Astrocyte of the cerebellum (primary cell): Measurements from ENCODE around the gene RPS3.
A peak's percentile ranks its signal among the peaks of the same experiment; 100 is the strongest.

Experiments used
- DNase-seq: peaks from one replicate; pipeline ENCODE4 v3.0.0-alpha.2; 2011; ENCODE audit warnings: low read depth
- H3K4me3 ChIP-seq: 2 replicates; pipeline ENCODE4 v1.5.1; 2011; ENCODE audit warnings: mild to moderate bottlenecking, low read depth, low read length, moderate library complexity
- in situ Hi-C: cut with HindIII; loops from 2 replicates; pipeline ENCODE4 v1.10.0; 2017; ENCODE audit warnings: low sequenced_read_pairs
- TF ChIP-seq, protein P1 (sequence below): IDR thresholded peaks from 2 replicates; pipeline ENCODE4 v1.5.1; 2012; ENCODE audit warnings: low read length, low read depth, moderate library complexity, mild to moderate bottlenecking; ENCODE audit errors: missing control alignments

RPS3 gene

DNA sequence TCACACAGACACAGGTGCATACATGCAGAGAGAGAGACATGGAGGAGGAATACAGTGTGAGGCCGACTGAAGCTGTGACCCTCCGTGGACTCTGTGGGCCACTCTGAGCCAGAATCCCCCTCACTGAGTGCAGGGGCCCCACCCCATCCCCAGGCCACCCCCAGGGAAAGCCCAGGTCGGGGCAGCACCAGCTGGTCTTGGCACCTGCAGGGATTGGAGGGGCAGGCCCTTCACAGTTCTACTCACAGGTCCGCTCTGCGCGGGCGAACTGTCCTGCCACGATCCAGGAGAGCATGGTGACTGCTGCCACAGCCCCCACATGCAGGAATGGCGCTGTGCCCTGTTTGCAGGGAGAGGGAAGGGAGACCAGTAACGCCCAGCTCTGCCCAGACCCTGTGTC, 50.0 kb downstream of the RPS3 start:
- no peak overlapping the region for H3K4me3 ChIP-seq
- TF ChIP-seq, protein P1, sequence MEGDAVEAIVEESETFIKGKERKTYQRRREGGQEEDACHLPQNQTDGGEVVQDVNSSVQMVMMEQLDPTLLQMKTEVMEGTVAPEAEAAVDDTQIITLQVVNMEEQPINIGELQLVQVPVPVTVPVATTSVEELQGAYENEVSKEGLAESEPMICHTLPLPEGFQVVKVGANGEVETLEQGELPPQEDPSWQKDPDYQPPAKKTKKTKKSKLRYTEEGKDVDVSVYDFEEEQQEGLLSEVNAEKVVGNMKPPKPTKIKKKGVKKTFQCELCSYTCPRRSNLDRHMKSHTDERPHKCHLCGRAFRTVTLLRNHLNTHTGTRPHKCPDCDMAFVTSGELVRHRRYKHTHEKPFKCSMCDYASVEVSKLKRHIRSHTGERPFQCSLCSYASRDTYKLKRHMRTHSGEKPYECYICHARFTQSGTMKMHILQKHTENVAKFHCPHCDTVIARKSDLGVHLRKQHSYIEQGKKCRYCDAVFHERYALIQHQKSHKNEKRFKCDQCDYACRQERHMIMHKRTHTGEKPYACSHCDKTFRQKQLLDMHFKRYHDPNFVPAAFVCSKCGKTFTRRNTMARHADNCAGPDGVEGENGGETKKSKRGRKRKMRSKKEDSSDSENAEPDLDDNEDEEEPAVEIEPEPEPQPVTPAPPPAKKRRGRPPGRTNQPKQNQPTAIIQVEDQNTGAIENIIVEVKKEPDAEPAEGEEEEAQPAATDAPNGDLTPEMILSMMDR: no peak
- no peak for DNase-seq
- in situ Hi-C loops: no loop called here

- TF ChIP-seq, protein P1: no peak
- in situ Hi-C loops: no loop called here
- no peak overlapping the region for H3K4me3 ChIP-seq
- DNase-seq: no peak
Observed at GRCh38 chr11:75449776-75450175, 50.5 kb downstream of the RPS3 start.

- in situ Hi-C loops: no loop called here
- DNase-seq: no peak
- H3K4me3 ChIP-seq: no peak overlapping the region
- TF ChIP-seq, protein P1: no peak
Observed at GRCh38 chr11:75450236-75450635, 50.9 kb downstream of the RPS3 start.

DNA sequence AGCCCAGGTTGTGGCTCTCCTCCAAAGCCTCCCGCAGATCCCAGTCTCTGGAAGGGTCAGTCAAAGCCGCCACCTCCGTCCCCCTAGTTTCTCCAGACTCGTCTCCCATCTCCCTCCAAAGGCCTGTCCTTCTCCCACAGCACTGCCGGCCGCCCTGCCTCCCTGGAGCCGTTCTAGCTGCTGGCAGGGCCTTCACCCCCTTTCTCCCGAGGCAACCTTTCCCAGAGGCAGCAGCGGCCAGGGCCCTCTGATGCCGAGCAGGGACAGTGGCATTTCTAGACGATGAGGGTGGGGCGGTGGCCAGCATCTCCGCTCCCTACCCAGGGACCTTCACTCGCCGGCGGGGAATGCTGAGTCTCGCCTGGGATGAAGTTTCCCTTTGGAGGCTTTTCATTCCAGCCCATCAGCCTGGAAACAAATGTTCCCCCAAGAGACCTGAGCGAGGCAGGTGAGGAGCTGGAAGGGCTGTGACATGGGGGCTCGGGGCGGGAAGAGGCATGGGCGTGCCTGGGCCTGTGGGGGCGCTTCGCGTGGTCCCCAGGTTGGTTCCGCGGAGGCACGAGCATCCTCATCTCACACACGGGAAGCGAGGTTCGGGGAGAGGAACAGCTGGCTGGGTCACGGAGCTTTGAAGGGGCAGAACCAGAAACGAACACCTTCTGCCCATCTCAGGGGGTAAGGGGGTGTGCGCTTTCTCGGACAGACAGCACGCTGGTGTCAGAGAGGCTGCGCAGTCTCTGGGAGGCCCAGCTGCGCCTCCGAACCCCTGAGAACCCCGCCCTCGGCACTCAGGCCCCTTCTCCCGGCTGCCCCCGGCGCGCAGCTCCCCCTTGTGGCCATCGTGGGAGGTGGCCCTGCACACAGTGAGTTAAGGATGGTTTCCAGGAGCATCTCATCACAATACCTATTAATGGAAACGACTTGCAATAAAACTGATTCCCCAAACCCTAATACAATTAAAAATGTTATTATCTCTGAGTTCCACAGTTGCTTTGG, 51.8 kb downstream of the RPS3 start:
- no peak overlapping the region for H3K4me3 ChIP-seq
- in situ Hi-C loops: no loop called here
- TF ChIP-seq, protein P1: peak; percentile 56
- no peak for DNase-seq

DNA sequence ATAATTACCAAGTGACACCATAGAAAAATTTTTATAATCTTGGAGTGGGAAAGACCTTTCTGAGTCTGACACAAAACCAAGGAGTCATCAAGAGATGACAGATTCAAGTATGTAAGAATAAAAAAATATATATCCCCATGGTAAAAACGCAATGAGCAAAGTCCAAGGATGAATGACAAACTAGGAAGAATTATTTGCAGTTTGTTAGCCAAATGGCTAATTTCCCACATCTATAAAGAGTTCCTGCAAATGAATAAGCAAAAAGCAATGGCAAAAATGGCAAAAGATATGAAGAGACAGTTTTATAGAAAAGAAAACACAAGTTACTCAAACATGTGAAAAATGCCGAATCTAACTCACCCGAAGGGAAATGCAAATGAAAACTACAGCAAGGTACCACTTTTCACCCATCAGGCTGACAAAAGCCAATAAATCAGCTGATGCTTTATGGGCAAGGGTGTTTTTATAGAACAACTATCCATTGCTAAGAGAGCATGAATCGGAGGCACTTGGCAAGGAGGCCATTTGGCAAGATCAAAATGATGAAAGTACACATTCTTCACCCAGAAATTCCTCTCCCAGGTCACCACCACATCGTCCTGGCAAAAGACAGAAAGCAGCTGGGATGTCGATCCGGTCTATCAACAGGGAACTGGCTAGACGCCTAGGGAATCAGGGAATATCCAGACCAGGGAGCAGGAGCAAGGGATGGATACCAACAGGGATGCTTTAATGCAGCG, 54.8 kb downstream of the RPS3 start:
- TF ChIP-seq, protein P1: no peak
- in situ Hi-C loops: no loop called here
- peak; percentile 91 for DNase-seq
- H3K4me3 ChIP-seq: no peak overlapping the region

DNA sequence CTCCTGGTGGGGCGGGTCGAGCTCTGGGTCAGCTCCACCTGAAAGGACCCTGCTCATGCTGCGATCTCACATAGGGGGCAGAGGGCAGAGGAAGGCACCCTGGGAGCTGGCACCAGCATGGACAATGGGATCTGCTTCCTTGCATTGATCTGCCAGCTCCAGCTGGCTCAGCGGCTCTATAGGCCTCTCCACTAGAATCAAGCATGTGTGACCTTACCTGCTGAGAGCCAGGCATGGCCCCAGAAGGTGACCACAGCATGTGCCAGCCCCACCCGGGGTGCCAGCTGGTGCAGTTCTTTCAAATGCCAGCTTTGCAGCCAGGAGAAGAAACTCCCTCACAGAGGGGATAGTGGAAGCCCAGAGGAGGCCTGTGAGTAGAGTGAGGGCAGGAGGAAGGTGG, 55.7 kb downstream of the RPS3 start:
- in situ Hi-C loops: no loop called here
- DNase-seq: no peak
- no peak overlapping the region for H3K4me3 ChIP-seq
- TF ChIP-seq, protein P1: no peak
